SK-N-SH (cell line): ENCODE data around the gene USP40. TPM values are rescaled to one million over a fixed set of nuclear protein-coding genes. Genes with fewer than 3 reads are reported as not detected.

Experiments used
- CTCF ChIA-PET: fragments of 300-600, 350-600 bp; formaldehyde crosslinking; extraction: SDS; loops from one replicate; lab custom pipeline; 2021; lab: Yijun Ruan, JAX
- POLR2A ChIA-PET: fragments of 350-600 bp; sonication (Branson Sonifier 250); formaldehyde crosslinking; extraction: SDS; loops from one replicate; lab custom pipeline; 2020; ENCODE audit warnings: antibody characterized with exemption, inconsistent platforms; lab: Yijun Ruan, JAX
- DNase-seq: peaks from one replicate; pipeline ENCODE4 v3.0.0; 2012
- H2AFZ ChIP-seq: fragments of 200-600 bp; sonication (generic); 2 replicates; pipeline ENCODE4 v1.8.1; 2016; ENCODE audit warnings: antibody characterized with exemption, mild to moderate bottlenecking, low read depth
- H3F3A ChIP-seq: fragments of 200-600 bp; sonication (generic); replicated peaks from 2 replicates; pipeline ENCODE3; 2016; ENCODE audit warnings: antibody characterized with exemption, mild to moderate bottlenecking; ENCODE audit not compliant: insufficient read depth
- H3K27ac ChIP-seq, 2 experiments: fragments of 200-500 bp in 1 of 2; fragments of 200-600 bp in 1 of 2; sonication (Bioruptor generic) in 1 of 2; sonication (generic), shearing (Covaris generic) in 1 of 2; 2 replicates each; pipeline versions ENCODE4 v1.5.1 to v1.6.1; 2014 to 2016; ENCODE audit warnings: low read depth in 2 of 2, inconsistent platforms in 1 of 2, low read length in 1 of 2, mild to moderate bottlenecking in 1 of 2, mixed read lengths in 1 of 2
- H3K27me3 ChIP-seq: fragments of 200-600 bp; sonication (generic), shearing (Covaris generic); 2 replicates; pipeline ENCODE4 v1.6.1; 2016; ENCODE audit warnings: mixed run types; ENCODE audit not compliant: insufficient read depth
- H3K36me3 ChIP-seq, 2 experiments: fragments of 200-500 bp in 1 of 2; fragments of 200-600 bp in 1 of 2; sonication (Bioruptor generic) in 1 of 2; sonication (generic) in 1 of 2; replicated peaks in 1 of 2; 2 replicates each; pipeline versions ENCODE3 to v1.5.1; 2014 to 2016; ENCODE audit warnings: low read length in 1 of 2, mild to moderate bottlenecking in 1 of 2; ENCODE audit not compliant: insufficient read depth in 2 of 2, control insufficient read depth in 1 of 2
- H3K4me1 ChIP-seq, 2 experiments: fragments of 200-500 bp in 1 of 2; fragments of 200-600 bp in 1 of 2; sonication (Bioruptor generic) in 1 of 2; sonication (generic), shearing (Covaris generic) in 1 of 2; 2 replicates each; pipeline versions ENCODE4 v1.5.1 to v1.6.1; 2014 to 2016; ENCODE audit warnings: low read depth in 1 of 2, low read length in 1 of 2, mixed run types in 1 of 2; ENCODE audit not compliant: insufficient read depth in 2 of 2, control insufficient read depth in 1 of 2
- H3K4me2 ChIP-seq: fragments of 200-600 bp; sonication (generic), shearing (Covaris generic); 2 replicates; pipeline ENCODE4 v1.6.1; 2017; ENCODE audit warnings: mixed run types
- H3K4me3 ChIP-seq, 2 experiments: fragments of 200-500 bp in 1 of 2; fragments of 200-600 bp in 1 of 2; sonication (Bioruptor generic) in 1 of 2; sonication (generic), shearing (Covaris generic) in 1 of 2; 2 replicates each; pipeline versions ENCODE4 v1.5.1 to v1.8.1; 2014 to 2016; ENCODE audit warnings: low read depth in 2 of 2, inconsistent platforms in 1 of 2, low read length in 1 of 2, mild to moderate bottlenecking in 1 of 2, mixed read lengths in 1 of 2, moderate library complexity in 1 of 2
- H3K79me2 ChIP-seq: fragments of 200-600 bp; sonication (generic); 2 replicates; pipeline ENCODE4 v1.8.1; 2017; ENCODE audit warnings: mild to moderate bottlenecking; ENCODE audit not compliant: insufficient read depth
- H3K9ac ChIP-seq: fragments of 200-600 bp; sonication (generic); 2 replicates; pipeline ENCODE4 v1.6.1; 2017; ENCODE audit warnings: mixed run types
- H3K9me2 ChIP-seq: fragments of 200-600 bp; sonication (generic); 2 replicates; pipeline ENCODE4 v1.6.1; 2017; ENCODE audit warnings: mixed run types
- H3K9me3 ChIP-seq: fragments of 200-600 bp; sonication (generic); 2 replicates; pipeline ENCODE4 v1.6.1; 2017; ENCODE audit warnings: mixed run types, mild to moderate bottlenecking, moderate library complexity
- H4K20me1 ChIP-seq: fragments of 200-600 bp; sonication (generic); 2 replicates; pipeline ENCODE4 v1.6.1; 2017; ENCODE audit warnings: mild to moderate bottlenecking, mixed run types; ENCODE audit not compliant: insufficient read depth
- ELF1 ChIP-seq: IDR thresholded peaks from 2 replicates; pipeline ENCODE4 v1.4.0; 2012
- EZH2phosphoT487 ChIP-seq: fragments of 200-600 bp; sonication (generic); IDR thresholded peaks from 2 replicates; pipeline ENCODE4 v1.6.1; 2017; ENCODE audit warnings: low read depth, mixed run types, mild to moderate bottlenecking, antibody characterized with exemption, moderate library complexity, borderline replicate concordance
- FOXJ3 ChIP-seq: sonication (generic); formaldehyde crosslinking; IDR thresholded peaks from 2 replicates; pipeline ENCODE4 v1.5.1; 2020; ENCODE audit warnings: mild to moderate bottlenecking, missing genetic modification reagents
- FOXM1 ChIP-seq: IDR thresholded peaks from 2 replicates; pipeline ENCODE4 v1.4.0; 2012; ENCODE audit warnings: low read depth, mild to moderate bottlenecking
- GABPA ChIP-seq: IDR thresholded peaks from 2 replicates; pipeline ENCODE4 v1.4.0; 2012; ENCODE audit warnings: low read depth, mild to moderate bottlenecking
- GATA2 ChIP-seq: sonication (generic); formaldehyde crosslinking; IDR thresholded peaks from 2 replicates; pipeline ENCODE4 v1.5.0; 2020; ENCODE audit warnings: mild to moderate bottlenecking, missing genetic modification reagents
- IRF3 ChIP-seq: fragments of 150-350 bp; IDR thresholded peaks from 2 replicates; pipeline ENCODE4 v1.6.1; 2016; ENCODE audit warnings: mild to moderate bottlenecking, low read depth, low read length
- MXI1 ChIP-seq: IDR thresholded peaks from 2 replicates; pipeline ENCODE4 v1.6.1; 2012; ENCODE audit warnings: mild to moderate bottlenecking, low read depth, low read length, improper control_type of control experiment
- POLR2AphosphoS5 ChIP-seq: IDR thresholded peaks from 2 replicates; pipeline ENCODE4 v1.6.1; 2012; ENCODE audit warnings: low read depth, low read length
- RCOR1 ChIP-seq: fragments of 150-350 bp; IDR thresholded peaks from 2 replicates; pipeline ENCODE4 v1.6.1; 2017; ENCODE audit warnings: antibody characterized with exemption, low read length
- RFX5 ChIP-seq: IDR thresholded peaks from 2 replicates; pipeline ENCODE4 v1.6.1; 2012; ENCODE audit warnings: mild to moderate bottlenecking, improper control_type of control experiment, low read length
- TCF12 ChIP-seq: IDR thresholded peaks from 2 replicates; pipeline ENCODE4 v1.4.0; 2012
- YY1 ChIP-seq: IDR thresholded peaks from 2 replicates; pipeline ENCODE4 v1.4.0; 2012; ENCODE audit warnings: low read depth, mild to moderate bottlenecking
- ZBTB33 ChIP-seq: IDR thresholded peaks from 2 replicates; pipeline ENCODE4 v1.4.0; 2012; ENCODE audit warnings: low read depth, borderline replicate concordance
- WGBS: methylation state at CpG from one replicate; pipeline ENCODE4 v1.1.6; 2017; ENCODE audit warnings: low lambda C conversion rate; 5-methylcytosine and 5-hydroxymethylcytosine counted together
- polyA plus RNA-seq, 3 experiments: library from polyadenylated mRNA; depleted of rRNA; stranded (reverse); fragments of >200 nt; gene quantifications; 2 replicates each; pipeline ENCODE4 v1.2.3, GENCODE V29; 2012
- TF ChIP-seq, protein P1 (sequence below): fragments of 200-600 bp; sonication (generic); IDR thresholded peaks from 2 replicates; pipeline ENCODE4 v1.6.1; 2017; ENCODE audit warnings: antibody characterized with exemption, mild to moderate bottlenecking, moderate library complexity
- TF ChIP-seq, protein P2 (sequence below): IDR thresholded peaks from 2 replicates; pipeline ENCODE4 v1.4.0; 2012; ENCODE audit warnings: low read depth
- TF ChIP-seq, protein P3 (sequence below): IDR thresholded peaks from 2 replicates; pipeline ENCODE4; 2012

USP40 gene
- polyA plus RNA-seq, 1 of the 3 experiments (the other 2 are of a cell fraction): 37.0 TPM

DNA sequence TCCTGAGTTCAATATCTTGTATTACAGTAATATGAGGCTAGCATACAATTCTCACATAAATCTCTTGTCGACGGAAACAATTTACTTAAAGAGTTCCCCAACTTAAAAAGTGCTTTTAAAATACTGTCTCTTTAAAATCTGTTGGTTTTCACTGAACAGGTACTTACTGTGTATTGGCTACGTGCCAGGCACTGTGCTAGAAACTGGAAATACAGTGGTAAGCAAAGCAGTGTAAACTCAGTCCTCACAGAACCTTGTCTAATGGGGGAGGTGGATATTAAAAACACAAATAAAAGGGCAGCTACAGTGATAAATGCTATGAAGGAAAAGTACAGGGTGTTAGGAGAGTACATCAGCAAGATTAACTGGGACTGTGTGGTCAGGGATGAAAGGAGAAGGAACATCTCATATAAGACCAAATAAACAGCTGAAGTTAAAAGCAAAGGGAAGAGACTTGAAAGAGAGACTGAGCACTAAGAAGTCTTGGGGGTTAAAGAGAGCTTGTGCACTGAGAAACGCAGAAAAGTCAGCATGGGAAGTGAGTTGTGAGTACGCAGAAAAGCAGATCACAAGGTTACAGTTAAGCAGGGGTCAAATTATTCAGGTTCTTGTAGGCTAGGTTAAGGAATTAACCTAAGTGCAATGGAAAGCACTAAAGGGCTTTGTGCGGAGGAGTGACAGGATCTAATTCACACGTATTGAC lies 52.5 kb downstream of the USP40 start:
- no peaks in the 10 kb centered on the region for H3K79me2 ChIP-seq
- H3K36me3 ChIP-seq: peaks cover 27 to 30% of the 10 kb centered on the region in 2 experiments
- no peaks in the 10 kb centered on the region; a peak in 1 of 4 replicates for H3K4me1 ChIP-seq
- CTCF ChIA-PET: no interaction called here
- H3K9me3 ChIP-seq: no peaks in the 10 kb centered on the region
- no peak overlapping the region for H3K4me3 ChIP-seq
- no peak overlapping the region for H3K27ac ChIP-seq
- no peak overlapping the region for H3K4me2 ChIP-seq
- DNase-seq: no peak
- H2AFZ ChIP-seq: no peak overlapping the region
- POLR2A ChIA-PET: no interaction called here
- 93% methylated on average over 7 of the region's 7 CpGs for WGBS
- no peak overlapping the region for H3K9ac ChIP-seq
- H4K20me1 ChIP-seq: no peaks in the 10 kb centered on the region
- no peaks in the 10 kb centered on the region for H3K9me2 ChIP-seq
- H3K27me3 ChIP-seq: no peaks in the 10 kb centered on the region
- no peak for TF ChIP-seq RFX5
- TF ChIP-seq, protein P1, sequence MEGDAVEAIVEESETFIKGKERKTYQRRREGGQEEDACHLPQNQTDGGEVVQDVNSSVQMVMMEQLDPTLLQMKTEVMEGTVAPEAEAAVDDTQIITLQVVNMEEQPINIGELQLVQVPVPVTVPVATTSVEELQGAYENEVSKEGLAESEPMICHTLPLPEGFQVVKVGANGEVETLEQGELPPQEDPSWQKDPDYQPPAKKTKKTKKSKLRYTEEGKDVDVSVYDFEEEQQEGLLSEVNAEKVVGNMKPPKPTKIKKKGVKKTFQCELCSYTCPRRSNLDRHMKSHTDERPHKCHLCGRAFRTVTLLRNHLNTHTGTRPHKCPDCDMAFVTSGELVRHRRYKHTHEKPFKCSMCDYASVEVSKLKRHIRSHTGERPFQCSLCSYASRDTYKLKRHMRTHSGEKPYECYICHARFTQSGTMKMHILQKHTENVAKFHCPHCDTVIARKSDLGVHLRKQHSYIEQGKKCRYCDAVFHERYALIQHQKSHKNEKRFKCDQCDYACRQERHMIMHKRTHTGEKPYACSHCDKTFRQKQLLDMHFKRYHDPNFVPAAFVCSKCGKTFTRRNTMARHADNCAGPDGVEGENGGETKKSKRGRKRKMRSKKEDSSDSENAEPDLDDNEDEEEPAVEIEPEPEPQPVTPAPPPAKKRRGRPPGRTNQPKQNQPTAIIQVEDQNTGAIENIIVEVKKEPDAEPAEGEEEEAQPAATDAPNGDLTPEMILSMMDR: no peak
- no peak for TF ChIP-seq POLR2AphosphoS5
- no peaks in the 10 kb centered on the region for H3F3A ChIP-seq

GRCh38 chr2:233503947-233504637 lies 62.5 kb downstream of the USP40 start:
- H3K4me3 ChIP-seq: no peak overlapping the region
- POLR2A ChIA-PET: no interaction called here
- no peak for TF ChIP-seq RCOR1
- TF ChIP-seq, protein P2, sequence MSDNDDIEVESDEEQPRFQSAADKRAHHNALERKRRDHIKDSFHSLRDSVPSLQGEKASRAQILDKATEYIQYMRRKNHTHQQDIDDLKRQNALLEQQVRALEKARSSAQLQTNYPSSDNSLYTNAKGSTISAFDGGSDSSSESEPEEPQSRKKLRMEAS: no peak
- no peak for TF ChIP-seq TCF12
- TF ChIP-seq, protein P3, sequence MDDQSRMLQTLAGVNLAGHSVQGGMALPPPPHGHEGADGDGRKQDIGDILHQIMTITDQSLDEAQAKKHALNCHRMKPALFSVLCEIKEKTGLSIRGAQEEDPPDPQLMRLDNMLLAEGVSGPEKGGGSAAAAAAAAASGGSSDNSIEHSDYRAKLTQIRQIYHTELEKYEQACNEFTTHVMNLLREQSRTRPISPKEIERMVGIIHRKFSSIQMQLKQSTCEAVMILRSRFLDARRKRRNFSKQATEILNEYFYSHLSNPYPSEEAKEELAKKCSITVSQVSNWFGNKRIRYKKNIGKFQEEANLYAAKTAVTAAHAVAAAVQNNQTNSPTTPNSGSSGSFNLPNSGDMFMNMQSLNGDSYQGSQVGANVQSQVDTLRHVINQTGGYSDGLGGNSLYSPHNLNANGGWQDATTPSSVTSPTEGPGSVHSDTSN: no peak
- no peak for TF ChIP-seq GABPA
- TF ChIP-seq, protein P1: no peak
- no peak for TF ChIP-seq ZBTB33
- no peak for TF ChIP-seq ELF1
- TF ChIP-seq GATA2 (CRISPR knock-in tag): no peak
- TF ChIP-seq MXI1: no peak
- no peak for TF ChIP-seq EZH2phosphoT487
- TF ChIP-seq FOXJ3 (CRISPR knock-in tag): no peak
- TF ChIP-seq YY1: no peak
- no peak for TF ChIP-seq FOXM1
- no peak for TF ChIP-seq IRF3

More at GRCh38 chr2:233503947-233504637, 62.5 kb downstream of the USP40 start:
- Histone ChIP-seq H3K4me2 (no peak overlapping the region), H3K9ac (no peak overlapping the region), H3F3A (peaks cover 12% of the 10 kb centered on the region), H3K9me2 (no peaks in the 10 kb centered on the region), H3K27ac (no peak overlapping the region), H2AFZ (no peak overlapping the region), H3K79me2 (no peaks in the 10 kb centered on the region), H3K36me3 (peaks cover 43 to 58% of the 10 kb centered on the region in 2 experiments), H4K20me1 (no peaks in the 10 kb centered on the region), H3K4me1 (no peaks in the 10 kb centered on the region), H3K27me3 (no peaks in the 10 kb centered on the region), H3K9me3 (peaks cover 10% of the 10 kb centered on the region)
- no peak for DNase-seq
- CTCF ChIA-PET: interaction anchor here (0.9 kb wide), 1 partner anchor 11 kb away, joined by 4 read pairs; no protein-coding TSS in a partner anchor
- 86% methylated on average over 1 of the region's 1 CpG for WGBS
